Amygdala (tissue), 56 donors: ENCODE results near the gene ITGB8.
A peak's percentile ranks its signal among the peaks of the same experiment; 100 is the strongest.
"Not testable (repeated sequence)": the region's sequence is repeated elsewhere in the genome, so short reads cannot be mapped to it uniquely, and the experiment has no call there.

Experiments
- DNase-seq, 56 donors: peaks; one replicate each; lab custom pipeline; 2025; lab: John Stamatoyannopoulos, UW

ITGB8 gene

DNA sequence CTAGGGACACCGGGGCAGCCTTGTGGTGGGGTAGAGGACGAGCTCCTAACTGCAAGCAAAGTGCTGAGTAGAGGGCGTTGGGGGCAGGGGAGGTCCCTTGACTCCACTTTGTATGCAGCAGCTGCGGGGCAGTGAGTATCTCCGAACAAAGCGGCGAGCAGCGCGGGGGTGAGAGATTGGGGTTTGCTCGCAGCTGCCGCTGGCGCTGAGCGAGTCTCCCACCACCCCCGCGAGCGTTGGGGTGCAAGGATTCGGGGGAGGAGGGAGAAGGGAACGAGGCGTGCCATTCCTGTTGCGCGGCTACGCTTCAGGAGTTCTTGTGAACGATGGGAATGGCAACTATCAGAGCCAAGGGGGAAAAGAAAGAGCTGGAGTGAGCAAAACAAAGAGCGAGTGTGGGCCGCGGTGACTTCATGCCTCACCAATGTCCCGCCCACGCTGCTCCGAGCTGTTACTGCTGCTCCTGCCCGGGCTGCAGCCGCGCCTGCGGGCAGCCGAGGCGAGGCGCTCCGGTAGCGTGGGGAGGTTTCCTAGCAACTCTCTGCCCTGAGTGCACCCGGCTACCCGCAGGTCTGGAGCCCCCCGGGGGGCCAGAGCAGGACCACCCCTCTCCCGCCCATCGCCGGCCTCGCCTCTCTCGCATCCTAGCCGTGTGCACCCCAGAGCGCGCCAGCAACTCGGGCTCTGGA is at the start of gene ITGB8:
Gene ITGB8, plus strand, starts transcription at position 662 of the 689 bp plus-strand sequence. CDS start 907 bp downstream, outside the sequence.
- peak in 55 of 56 donors; percentile 58 to 95 (median 88) for DNase-seq

DNA sequence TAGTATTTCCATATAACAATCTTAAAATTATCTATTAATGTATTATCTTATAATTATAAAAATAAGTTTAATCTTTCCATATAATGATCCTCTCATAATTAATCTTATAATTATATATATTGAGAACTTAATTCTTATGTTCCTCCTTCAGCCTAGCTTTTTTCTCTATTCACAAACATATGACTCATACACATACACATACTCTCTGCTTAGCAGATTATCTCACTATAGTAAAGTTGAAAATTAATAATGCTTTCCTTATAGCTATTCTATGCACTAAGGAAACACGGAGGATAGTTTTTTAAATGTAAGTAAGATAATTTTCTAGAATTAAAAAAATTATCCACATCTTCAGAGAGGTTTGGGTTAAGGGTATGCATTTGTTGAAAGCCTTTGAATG is 47.7 kb upstream of the ITGB8 start:
- no peak for DNase-seq

DNA sequence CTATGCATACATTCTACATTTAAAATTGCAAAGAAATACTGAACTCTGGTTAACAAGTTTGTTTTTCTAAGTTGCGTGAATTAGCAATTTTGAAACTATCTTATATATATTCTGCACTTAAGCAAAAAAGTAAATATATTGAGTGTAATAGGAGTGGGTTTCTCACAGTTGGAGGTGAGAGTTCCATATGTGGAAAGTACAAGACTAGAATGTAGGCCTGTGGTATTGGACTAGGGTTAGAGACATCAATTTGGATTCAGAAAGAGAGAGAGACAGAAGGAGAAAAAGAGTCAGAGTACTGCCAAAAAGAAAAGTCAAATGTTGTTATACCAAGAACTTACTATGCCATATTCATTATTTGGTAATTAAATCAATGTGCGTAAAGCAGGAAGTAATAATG is 47.3 kb upstream of the ITGB8 start:
- DNase-seq: no peak

DNA sequence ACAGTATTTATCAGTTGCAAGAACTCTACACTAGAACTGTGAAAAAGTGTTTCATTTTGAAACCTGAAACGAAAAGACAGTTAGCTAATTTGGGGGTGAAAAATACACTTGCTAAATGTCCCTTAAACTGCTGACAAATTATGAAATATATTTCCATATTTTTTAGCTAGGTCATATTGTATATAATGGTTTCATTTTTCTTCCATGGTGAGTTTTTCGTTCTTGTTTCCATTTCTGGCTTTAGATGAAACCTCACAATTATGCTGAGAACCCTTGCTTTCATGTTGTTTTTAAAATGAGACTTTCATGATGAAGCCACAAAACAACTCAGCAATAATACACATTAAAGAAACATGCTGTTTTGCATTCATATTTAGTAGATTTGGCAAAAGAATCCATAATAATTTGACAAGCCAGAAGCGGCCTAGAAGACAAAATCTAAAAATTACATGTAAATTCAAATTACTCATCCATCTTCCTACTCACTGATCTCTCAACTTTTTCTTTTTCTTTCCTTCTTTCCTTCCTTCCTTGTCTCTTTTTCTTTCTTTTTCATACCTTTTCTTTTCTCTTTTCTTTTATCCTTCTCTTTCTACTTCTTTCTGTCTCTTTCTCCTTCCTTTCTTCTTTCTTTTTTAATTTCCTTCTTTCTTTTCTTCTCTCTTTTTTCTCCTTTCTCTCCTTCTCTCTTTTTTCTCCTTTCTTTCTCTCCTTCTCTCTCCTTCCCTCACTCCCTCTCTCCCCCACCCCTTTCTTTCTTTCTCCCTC is 46.5 kb upstream of the ITGB8 start:
- DNase-seq: no peak

DNA sequence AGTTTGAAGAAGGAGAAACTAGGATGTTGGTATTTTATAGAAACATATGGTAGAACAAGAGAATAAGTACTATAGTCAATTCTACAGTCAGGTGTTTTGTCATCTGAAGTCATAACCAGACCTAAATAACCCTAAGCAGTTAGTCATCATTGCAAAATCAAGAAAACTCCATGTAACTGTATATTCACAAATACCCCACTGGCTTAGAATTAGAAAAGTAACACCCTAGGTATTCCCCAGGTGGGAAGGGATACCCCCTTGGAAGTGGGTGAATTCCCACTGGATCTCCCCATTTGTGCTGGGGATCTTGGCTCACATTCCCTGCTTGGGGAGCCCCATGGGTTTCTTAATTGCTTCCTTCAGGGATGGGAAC is 45.9 kb upstream of the ITGB8 start:
- no peak for DNase-seq

DNA sequence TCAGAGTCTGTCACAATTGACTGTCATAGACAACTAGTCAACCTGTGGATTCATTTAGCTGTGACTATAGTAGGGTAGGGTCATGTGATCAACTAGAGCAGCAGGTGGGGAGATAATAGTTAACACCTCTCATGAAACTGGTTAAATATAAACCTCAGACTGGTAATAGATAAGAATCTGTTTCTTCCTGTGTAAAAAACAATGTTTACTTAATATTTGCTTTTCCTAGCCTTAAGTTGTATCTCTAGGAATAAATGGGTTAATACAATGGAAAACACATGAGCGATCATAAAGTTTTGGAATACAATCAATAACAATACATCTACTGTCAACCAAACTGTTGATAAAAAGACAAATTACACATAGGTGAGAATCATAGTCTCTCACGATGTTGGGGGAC is 43.4 kb upstream of the ITGB8 start:
- DNase-seq: no peak

DNA sequence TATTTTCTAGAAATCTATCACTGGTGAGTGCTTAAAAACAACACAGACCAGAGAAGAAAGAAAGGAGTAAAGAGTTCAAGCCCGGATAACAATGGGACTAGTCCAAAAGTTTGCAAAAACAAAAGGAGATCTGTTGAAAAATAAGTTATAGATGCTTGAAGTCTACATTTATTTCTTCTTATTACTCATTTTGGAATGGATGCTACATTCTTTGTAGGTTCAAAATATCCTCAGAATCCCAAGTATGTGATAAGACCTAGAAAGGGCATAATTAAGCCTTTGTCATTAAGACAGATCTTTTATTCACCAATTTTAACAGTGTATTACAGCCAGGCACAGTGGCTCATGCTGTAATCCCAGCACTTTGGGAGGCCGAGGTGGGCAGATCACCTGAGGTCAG is 42.7 kb upstream of the ITGB8 start:
- DNase-seq: no peak

DNA sequence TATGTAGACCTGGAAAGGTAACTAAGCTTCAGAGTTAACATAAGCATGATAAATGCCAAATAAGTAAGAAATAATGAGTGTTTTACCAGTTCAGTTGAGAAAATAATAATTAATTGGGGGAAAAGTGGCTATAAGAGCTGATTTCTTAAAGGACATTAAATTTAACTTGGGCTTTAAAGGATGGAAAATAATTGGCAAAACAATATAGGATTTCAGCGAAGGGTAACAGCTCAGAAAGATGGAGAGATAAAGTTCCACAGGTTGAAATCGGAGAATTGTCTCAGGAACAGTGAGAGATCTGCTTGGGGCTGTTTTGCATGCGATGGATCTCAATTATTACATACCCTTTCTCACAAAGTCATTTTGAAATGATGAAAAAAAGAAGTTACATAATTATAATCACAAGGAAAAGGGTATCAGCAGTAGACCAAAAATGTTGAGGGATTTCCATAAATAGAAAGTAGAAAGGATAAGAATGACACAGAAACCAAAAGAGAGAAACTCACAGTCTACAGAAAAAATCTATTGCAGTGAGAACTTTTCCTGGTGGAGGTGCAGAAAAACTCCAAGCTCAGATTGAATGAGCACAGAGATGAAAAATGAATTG is 40.1 kb upstream of the ITGB8 start:
- no peak for DNase-seq

DNA sequence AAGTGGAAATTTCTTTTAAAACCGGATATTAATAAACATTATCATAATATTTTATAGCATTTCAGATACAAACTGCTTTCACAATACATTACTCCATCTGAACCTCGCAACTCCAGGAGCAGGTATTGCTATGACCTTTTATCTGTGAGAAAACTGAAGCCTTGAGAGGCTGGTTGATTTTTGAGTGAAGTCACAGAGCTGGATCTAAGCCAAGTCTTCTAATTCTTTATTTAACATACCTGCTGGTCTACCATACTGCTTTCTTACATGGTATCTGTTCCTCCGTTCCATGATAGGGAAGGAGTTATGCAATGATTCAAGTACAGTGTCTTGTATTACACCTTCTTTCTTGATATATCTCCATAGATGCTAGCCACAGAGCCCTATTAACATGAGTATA is 37.4 kb upstream of the ITGB8 start:
- no peak for DNase-seq

DNA sequence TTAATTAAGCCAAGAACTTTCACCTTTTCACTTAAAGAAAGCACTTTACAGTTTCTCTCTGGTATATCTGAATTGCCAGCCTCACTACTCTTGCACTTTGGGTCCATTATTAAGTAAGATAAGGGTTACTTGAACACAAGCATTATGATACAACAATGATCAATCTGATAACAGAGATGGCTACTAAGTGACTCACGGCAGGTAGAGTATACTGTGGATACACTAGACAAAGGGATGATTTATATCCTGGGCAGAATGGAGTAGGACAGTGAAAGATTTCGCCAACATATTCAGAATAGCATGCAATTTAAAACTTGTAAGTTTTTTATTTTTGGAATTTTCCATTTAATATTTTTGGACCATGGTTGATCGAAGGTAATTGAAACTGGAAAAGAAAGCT is 34.3 kb upstream of the ITGB8 start:
- no peak for DNase-seq

DNA sequence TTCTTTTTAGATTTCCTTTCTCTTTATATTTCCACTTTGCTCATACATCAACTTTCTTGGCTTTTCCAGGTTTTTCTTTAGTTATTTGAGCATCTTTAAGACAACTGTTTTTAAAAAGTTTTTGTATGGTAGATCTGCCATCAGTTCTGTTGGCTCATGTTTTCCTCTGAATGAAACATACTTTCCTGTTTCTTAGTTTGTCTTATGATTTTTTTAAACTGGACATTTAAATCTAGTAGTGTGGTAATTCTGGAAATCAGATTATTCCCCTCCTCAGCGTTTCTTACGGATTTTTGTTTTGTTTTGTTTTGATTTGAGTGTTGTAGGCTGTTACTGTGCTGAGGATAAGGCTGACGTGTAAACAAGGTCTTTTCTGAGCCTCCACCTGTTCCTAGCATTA is 33.8 kb upstream of the ITGB8 start:
- DNase-seq: no peak

DNA sequence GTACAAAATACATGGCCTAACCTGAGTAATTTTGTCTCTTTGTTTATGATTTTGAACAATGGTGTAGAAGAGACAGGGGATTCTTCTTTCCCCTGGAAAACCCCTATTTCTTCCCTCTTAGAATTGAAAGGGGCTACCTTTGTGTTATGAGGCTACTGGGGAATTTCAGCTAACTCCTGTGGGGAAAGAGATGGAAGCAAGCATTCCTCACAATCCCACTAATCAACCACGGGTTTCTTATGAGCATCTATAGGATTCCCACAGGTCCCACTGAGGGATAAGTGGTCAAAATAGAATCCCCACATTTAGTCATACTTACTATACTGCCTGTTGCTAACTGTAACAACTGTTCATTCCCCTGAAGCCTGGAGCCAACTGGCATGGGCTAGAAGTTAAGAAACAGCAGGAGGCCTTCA is 32.2 kb upstream of the ITGB8 start:
- DNase-seq: no peak

DNA sequence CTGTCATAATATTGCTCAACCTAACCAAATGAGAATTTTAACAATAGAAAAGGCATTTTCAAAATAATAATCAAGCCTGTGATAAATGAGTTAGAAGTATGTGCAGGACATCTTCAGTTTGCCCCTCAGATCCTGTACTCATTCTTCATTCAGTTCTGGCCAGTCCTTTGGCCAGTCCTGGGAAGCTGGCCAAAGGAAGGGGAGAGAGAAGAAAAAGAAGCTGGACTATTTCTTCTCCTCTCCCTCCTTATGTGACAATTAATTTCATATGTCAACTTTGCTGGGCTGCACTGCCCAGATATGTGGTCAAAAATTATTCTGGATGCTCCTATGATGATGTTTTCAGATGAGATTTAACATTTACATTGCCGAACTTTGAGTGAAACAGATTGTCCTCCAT is 31.6 kb upstream of the ITGB8 start:
- no peak for DNase-seq

DNA sequence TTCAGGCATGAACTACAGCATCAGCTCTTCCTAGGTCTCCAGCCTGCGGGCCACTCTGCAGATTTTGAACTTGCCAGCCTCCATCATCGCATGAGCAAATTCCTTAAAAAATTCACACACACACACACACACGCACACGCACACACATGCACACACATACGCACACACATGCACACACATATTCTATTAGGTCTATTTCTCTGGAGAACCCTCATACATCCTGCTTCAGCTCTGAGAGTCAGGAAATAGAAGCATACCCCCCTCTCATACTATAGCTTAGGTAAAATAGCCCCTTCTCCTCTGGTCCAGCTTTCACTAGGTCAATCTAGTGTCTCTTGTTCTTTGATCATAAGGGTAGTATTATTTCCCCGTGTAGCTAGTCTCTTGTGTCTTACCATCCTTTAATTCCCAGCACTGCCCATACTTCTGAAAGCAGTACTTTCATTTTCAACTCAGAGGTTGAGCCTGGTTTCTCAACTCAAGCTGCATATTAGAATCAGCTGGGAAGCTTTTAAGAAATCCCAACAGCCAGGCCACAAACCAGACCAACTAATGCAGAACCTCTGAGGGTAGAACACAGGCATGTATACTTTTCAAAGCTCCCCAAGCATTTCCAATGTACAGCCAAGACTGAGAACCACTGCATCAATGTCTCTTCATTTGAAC is 30.9 kb upstream of the ITGB8 start:
- DNase-seq: no peak

DNA sequence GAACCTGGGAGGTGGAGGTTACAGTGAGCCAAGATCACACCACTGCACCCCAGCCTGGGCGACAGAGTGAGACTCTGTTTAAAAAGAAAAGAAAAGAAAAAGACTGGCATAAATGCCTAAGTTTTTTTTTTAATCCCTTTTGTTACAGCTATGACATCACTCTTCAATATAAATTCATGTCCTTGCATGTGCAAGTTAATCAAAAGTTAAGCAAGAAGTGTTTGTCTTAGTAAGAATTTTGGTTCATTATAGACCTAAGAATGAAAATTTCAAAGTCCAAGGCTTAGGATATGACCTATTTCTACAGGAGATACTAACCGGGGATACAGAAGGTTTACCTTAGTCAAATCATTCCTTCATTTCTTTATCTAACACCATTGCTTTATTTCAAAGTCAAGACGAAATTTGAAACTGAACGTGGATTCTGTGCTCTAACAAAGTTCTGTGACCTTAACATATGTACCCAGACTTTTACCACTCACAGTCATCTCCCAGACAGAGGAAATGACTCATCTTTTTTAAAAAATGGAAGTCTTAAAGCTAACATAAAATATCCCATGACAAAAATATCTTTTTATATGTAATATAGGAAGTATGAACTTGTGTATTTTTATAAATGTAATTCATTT is 29.3 kb upstream of the ITGB8 start:
- no peak for DNase-seq

DNA sequence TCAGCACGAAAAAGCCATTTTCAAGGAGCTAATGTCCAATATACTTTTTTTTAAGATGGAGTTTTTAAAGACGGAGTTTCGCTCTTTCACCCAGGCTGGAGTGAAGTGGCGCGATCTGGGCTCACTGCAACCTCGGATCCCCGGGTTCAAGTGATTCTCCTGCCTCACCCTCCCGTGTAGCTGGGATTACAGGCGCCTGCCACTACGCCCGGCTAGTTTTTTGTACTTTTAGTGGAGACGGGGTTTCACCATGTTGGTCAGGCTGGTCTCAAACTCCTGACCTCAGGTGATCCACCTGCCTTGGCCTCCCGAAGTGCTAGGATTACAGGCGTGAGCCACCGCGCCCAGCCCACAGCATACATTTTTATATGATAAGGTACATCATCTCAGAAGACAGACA is 28.4 kb upstream of the ITGB8 start:
- not testable (repeated sequence) for DNase-seq

DNA sequence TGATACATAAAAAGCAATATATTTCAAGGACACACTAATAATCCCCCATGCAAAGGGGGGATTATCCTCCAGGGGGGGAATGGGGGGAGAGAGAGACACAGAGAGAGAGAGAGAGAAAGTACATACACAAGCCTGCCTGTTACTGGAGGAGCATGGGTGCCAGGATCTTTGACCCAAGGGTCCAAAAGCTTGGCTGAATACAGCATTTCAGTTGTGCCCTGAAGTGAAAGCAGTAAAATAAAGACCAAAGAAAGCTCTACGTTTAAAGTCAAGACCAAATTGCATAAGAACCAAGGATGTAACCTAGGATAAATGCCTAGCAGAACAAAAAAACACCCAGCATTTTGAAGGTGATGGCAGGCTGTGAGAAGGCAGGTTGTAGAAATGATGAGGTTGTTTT is 27.8 kb upstream of the ITGB8 start:
- no peak for DNase-seq

DNA sequence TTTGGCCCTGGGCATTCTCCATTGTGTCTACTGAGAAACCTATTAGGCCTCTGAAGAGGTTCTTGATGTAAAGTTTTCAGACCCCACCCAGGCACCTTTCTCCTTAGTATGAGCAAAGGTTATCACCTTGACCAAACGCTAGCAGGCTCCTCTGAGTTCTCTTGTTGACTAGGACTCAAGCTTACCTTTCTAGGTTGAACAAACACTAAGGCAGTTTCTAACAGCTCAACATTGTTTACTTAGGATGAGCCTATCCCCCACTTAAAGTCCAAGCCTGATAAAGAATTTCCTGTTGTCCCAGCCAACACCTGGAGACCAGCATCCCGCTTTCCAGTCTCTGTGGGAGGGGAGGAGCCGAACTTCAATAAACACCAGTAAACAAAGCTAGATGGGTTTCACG is 26.3 kb upstream of the ITGB8 start:
- DNase-seq: no peak

DNA sequence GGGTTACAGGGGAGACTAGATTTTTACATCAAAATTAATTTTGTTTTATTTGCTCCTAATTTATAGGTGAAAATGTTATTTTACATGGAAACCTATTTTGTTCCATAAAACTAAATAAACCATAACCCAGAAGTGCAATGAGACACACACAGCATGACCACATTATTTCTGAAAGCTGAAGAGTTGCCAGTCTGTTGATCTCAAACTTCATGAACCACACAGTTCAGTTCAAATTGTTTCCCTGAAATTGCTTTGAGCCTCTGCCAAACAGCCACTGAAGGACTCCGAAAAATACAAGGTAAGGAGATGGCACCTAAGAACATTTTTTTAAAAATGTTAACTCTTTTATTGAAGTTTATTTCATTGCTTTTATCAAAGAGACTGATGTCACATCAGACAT is 25.0 kb upstream of the ITGB8 start:
- DNase-seq: no peak

DNA sequence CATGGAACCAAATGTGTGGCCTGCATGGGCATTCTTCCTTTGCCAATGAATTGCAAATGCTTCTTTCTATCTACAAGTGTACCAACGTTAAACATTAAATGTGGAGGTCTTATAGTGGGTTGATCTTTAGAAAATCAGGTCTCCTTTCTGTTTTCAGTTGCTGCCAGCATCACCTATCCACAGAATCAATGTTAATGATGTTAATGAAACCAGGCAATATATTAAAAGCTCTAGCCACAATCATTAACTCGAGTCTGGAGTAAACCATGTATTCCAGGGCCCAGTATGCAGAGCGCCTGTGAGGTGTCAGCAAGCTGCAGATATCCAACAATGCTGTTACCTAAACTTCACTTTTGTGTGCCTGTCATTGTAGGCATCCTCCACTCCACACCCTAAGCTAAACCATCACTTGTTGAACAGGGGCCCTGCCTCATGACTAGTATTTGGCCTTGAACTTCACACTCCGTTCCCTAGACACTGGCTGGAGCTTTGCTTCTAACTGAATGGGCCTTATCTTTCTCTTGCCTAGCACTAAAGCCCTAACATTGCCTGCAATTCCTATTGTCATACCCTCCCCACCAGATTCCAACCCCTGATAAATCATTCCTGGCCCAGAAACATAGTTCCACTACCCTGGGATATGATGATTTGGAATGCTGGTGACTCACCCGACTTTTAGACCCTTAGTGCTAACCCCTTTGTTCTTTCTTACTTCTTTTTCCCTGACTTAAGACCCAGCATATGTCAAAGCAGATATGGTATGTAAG is 24.3 kb upstream of the ITGB8 start:
- DNase-seq: no peak
